ENCODE measurements around the gene SPINK4.

DNA sequence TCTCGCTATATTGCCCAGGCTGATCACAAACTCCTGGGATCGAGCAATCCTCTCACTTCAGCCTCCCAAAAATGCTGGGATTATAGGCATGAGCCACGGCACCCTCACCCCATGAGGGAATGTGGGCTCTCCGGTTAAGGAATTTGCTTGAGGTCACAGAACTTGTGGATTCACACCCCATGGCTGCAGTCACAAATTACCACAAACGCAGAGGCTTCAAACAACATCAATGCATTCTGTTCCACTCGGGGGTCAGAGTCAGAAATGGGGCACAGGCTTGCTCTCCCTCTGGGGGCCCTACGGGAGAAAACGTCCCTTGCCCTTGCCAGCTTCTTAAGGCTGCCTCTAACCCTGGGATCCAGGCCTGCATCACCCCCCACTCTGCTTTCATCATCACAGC, 12.2 kb upstream of the SPINK4 start:
- TF ChIP-seq, protein P1, sequence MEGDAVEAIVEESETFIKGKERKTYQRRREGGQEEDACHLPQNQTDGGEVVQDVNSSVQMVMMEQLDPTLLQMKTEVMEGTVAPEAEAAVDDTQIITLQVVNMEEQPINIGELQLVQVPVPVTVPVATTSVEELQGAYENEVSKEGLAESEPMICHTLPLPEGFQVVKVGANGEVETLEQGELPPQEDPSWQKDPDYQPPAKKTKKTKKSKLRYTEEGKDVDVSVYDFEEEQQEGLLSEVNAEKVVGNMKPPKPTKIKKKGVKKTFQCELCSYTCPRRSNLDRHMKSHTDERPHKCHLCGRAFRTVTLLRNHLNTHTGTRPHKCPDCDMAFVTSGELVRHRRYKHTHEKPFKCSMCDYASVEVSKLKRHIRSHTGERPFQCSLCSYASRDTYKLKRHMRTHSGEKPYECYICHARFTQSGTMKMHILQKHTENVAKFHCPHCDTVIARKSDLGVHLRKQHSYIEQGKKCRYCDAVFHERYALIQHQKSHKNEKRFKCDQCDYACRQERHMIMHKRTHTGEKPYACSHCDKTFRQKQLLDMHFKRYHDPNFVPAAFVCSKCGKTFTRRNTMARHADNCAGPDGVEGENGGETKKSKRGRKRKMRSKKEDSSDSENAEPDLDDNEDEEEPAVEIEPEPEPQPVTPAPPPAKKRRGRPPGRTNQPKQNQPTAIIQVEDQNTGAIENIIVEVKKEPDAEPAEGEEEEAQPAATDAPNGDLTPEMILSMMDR (IDR thresholded peaks at IDR 0.05; ENCODE audit: low read depth, low read length, poor library complexity, severe bottlenecking) = no peak
- no peak for TF ChIP-seq EZH2phosphoT487 (IDR thresholded peaks at IDR 0.05; ENCODE audit: borderline replicate concordance, low read length)

Data from DOHH2 (cell line).